Frontal cortex (tissue), 4 donors: ENCODE measurements around the gene LSG1. TPM values are rescaled to one million over a fixed set of nuclear protein-coding genes. Genes with fewer than 3 reads are reported as not detected.

Source experiments
- DNase-seq, 2 donors: peaks; one replicate each; pipeline ENCODE4 v3.0.0; 2012; ENCODE audit warnings: low spot score in 2 of 2
- FAIRE-seq: peaks from 2 replicates; lab custom pipeline; 2012; peaks lifted over from hg19 to GRCh38; lab: Jason Lieb, UNC
- small RNA-seq: library from RNA; depleted of rRNA; stranded (forward); fragments of <200 nt; gene quantifications from one replicate; pipeline ENCODE3, GENCODE V24; 2014
- total RNA-seq: library from RNA; depleted of rRNA; stranded (reverse); fragments of >200 nt; gene quantifications from one replicate; pipeline ENCODE4 v1.2.3, GENCODE V29; 2014
- donor health status: control.
- donor health status: control.
- donor health status: control.

Gene LSG1
- total RNA-seq, 1 donor from 2014 or later, result 35.9 TPM

DNA sequence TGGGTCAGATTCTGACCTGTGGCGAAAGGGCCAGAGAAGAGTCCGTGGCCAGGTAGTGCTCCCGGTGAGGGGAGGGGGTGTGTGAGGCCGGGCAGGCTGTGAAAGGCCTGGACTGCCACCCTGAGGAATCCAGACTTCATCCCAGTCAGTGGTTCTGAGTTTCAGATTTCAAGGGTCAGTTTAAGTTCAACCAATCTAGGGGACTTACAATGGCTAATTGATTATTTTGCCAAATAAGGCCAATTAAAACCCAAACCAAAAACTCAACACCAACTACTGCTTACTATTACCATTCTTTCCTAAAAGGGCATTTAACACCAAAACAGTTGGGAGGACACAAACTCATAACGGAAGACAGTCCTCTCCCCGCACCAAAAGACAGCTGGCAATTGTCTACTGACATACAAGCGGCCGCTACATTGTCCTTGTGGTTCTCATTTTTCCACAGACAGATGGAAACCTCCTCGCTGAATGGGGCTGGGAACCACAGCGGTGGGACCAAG is 69.3 kb downstream of the LSG1 start:
- DNase-seq, result no peak
- no peak for FAIRE-seq

DNA sequence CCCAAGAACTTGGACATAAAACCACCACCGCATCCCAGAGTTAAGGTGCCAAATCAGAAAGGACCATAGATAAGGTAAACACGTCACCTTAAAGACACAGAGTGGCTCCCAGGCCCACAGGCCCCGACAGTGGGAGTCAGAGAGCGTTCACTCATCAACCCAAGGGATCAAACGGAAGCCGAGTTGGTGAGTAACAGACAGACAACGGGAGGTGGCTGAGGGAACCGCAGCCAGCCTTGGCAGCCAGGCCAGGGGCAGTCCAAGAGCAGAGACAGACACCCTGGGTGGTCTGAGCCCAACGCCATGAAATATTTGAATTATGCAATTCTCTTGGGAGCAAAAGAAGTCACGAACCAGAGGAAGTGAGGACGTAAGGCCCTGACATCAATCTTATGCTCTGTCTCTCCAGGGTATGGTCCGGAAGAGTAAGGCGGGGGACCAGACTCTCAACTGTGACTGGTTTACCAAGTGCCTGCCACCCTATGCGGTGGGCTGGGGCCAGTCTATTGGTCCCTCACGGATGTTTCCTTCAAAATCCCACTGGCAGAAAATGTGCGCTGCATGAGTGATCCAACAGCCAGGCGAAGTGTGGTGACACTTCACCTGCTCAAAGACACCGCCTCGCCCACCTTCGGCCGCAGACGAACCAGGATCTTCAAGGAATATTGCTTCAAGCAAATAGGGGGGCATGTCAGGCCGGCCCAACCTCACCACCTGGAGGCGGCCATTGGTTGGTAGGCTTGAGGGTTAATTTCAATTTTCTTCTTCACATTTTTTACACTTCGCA is 73.0 kb downstream of the LSG1 start:
- FAIRE-seq (no peak), DNase-seq (no peak)

DNA sequence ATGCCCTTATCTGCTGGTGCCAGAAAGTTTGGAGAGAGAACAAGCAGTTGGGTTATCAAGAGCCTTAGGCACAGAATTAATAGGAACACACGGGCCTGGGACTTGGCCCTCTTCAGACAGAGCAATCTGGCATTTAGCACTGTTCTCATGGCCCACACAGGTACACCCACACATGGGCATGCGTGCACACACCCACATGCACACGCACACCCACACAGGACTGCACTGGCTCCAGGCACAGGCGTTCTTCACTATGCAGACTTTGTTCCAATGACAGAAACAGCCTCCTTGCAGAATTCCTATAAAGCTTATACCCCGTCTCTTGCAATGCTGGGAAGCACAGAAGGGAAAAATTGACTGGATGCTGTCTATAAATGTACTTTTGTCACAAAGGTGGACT is 75.1 kb downstream of the LSG1 start:
- DNase-seq (no peak), FAIRE-seq (no peak)

DNA sequence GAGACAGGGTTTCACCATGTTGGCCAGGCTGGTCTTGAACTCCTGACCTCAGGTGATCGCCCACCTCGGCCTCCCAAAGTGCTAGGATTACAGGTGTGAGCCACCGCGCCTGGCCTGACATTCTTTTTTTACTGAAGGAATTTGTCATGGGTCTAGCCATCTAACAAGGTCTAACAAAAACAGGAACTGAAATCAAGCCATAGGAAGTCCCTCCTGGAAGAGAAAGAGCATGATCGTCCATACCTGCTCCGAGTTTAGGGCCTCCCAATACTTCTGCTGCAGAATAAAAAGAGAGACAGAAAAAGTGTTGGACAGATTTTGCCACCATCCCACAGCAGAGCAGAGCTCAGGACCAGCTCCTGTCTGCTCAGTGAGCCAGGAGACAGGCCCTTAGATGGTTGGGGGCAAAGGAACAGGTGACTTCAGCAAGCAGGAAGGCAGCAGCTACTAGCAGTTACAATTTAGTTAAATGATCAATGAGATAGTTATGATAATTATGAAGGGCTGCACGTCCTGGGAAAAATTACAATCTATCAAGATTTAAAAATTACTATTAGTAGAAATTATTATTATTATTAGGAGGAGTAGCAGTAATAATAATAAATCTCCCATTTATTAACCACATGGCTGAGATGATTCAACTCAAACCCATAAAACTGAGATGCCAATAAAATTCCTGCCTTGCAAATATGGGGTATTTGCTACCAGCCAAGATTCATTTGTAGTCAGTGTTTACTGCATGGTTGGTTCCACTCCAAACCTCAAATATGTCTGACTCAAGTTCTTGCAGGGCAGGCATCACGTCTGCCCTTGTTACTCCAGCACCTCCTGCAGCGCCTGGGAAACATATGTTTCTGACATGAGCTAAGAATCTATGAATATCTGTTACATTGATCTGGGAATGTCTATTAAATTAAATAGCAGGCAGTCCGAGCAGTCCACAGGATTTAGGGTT is 78.9 kb downstream of the LSG1 start:
- DNase-seq (no peak), FAIRE-seq (no peak)

Small RNA genes within 50 kb of the gene (small RNA-seq; reads per million reads assigned to genes)
- not detected for gene AC046143.2

Other genes with a start within 250 kb of the LSG1 start
- gene ATP13A3, start 185.2 kb downstream of the LSG1 start, total RNA-seq, result 146 TPM
- 31.8 TPM for gene TMEM44, start 38.8 kb downstream of the LSG1 start, total RNA-seq
- 4.5 TPM for gene FAM43A, start 13.7 kb upstream of the LSG1 start, total RNA-seq